GM23338 (cell line): ENCODE results near the gene DAPK2. TPM values are rescaled to one million over a fixed set of nuclear protein-coding genes. Genes with fewer than 3 reads are reported as not detected.

Source experiments
- ATAC-seq: fragments of 200-7000 bp; cut with Tn5 transposase; 3 replicates; pipeline ENCODE4 v1.9.1; 2020
- DNase-seq: peaks from one replicate; pipeline ENCODE4 v3.0.0-alpha.2; 2015; ENCODE audit warnings: low spot score
- H2AFZ ChIP-seq: fragments of 200-600 bp; sonication (generic); 2 replicates; pipeline ENCODE4 v1.8.0; 2016; ENCODE audit warnings: antibody characterized with exemption, mild to moderate bottlenecking, moderate library complexity
- H3F3A ChIP-seq: fragments of 200-600 bp; sonication (generic); replicated peaks from 2 replicates; pipeline ENCODE4 v1.8.0; 2017; ENCODE audit warnings: antibody characterized with exemption, mixed run types, low read depth
- H3K27ac ChIP-seq: fragments of 200-600 bp; sonication (generic); 2 replicates; pipeline ENCODE4 v1.6.1; 2016; ENCODE audit warnings: low read depth
- H3K27me3 ChIP-seq: fragments of 200-600 bp; sonication (generic); 2 replicates; pipeline ENCODE4 v1.8.0; 2016; ENCODE audit warnings: mild to moderate bottlenecking, mixed run types, moderate library complexity; ENCODE audit not compliant: insufficient read depth
- H3K36me3 ChIP-seq: fragments of 200-600 bp; sonication (generic); 2 replicates; pipeline ENCODE4 v1.8.0; 2016; ENCODE audit warnings: mild to moderate bottlenecking; ENCODE audit not compliant: insufficient read depth
- H3K4me1 ChIP-seq: fragments of 200-600 bp; sonication (generic); 2 replicates; pipeline ENCODE4 v1.8.0; 2016; ENCODE audit warnings: mild to moderate bottlenecking, moderate library complexity; ENCODE audit not compliant: insufficient read depth
- H3K4me2 ChIP-seq: fragments of 200-600 bp; sonication (generic); 2 replicates; pipeline ENCODE4 v1.7.1; 2017; ENCODE audit warnings: mixed run types
- H3K4me3 ChIP-seq: fragments of 200-600 bp; sonication (generic); 2 replicates; pipeline ENCODE4 v1.6.1; 2016; ENCODE audit warnings: mixed run types
- H3K79me2 ChIP-seq: fragments of 200-600 bp; sonication (generic); replicated peaks from 2 replicates; pipeline ENCODE4 v1.8.0; 2017; ENCODE audit warnings: mild to moderate bottlenecking; ENCODE audit not compliant: insufficient read depth
- H3K9me2 ChIP-seq: fragments of 200-600 bp; sonication (generic); 2 replicates; pipeline ENCODE4 v1.8.0; 2017; ENCODE audit not compliant: insufficient read depth
- H4K20me1 ChIP-seq: fragments of 200-600 bp; sonication (generic); replicated peaks from 2 replicates; pipeline ENCODE4 v1.8.0; 2017; ENCODE audit warnings: mild to moderate bottlenecking; ENCODE audit not compliant: insufficient read depth
- H3K27ac Mint-ChIP-seq: 2 replicates; pipeline ENCODE4 v1.8.0; 2020; ENCODE audit warnings: inconsistent platforms, mild to moderate bottlenecking, moderate library complexity, mixed read lengths
- H3K27me3 Mint-ChIP-seq: 3 replicates; pipeline ENCODE4 v1.8.0; 2022; ENCODE audit warnings: low read depth, mild to moderate bottlenecking, moderate library complexity, mixed read lengths, inconsistent platforms; ENCODE audit not compliant: insufficient read depth, poor library complexity
- H3K36me3 Mint-ChIP-seq: 3 replicates; pipeline ENCODE4 v1.8.0; 2021; ENCODE audit warnings: low read depth, mild to moderate bottlenecking, inconsistent platforms, moderate library complexity, mixed read lengths
- H3K4me1 Mint-ChIP-seq: 3 replicates; pipeline ENCODE4 v1.8.0; 2020; ENCODE audit warnings: mild to moderate bottlenecking, inconsistent platforms, mixed read lengths
- H3K4me3 Mint-ChIP-seq: 3 replicates; pipeline ENCODE4 v1.8.0; 2021; ENCODE audit warnings: moderate library complexity, mild to moderate bottlenecking, inconsistent platforms, mixed read lengths
- H3K9me3 Mint-ChIP-seq: 3 replicates; pipeline ENCODE4 v1.8.0; 2020; ENCODE audit warnings: moderate library complexity, mild to moderate bottlenecking, inconsistent platforms, mixed read lengths
- CTCF ChIP-seq, 2 experiments: fragments of 200-600 bp in 1 of 2; sonication (generic) in 1 of 2; conservative IDR thresholded peaks; 2 replicates each; pipeline versions ENCODE4 v1.5.1 to v1.6.1; 2016 to 2017; ENCODE audit warnings: antibody characterized with exemption in 2 of 2, low read depth in 2 of 2, mild to moderate bottlenecking in 2 of 2, moderate library complexity in 1 of 2
- ETS1 ChIP-seq: IDR thresholded peaks from 2 replicates; pipeline ENCODE4 v1.6.1; 2016; ENCODE audit warnings: antibody characterized with exemption
- EZH2phosphoT487 ChIP-seq: fragments of 200-600 bp; sonication (generic); IDR thresholded peaks from one replicate; pipeline ENCODE4 v1.8.1; 2018; ENCODE audit warnings: antibody characterized with exemption; ENCODE audit not compliant: unreplicated experiment
- JUNB ChIP-seq: IDR thresholded peaks from one replicate; pipeline ENCODE4 v1.6.1; 2016; ENCODE audit warnings: antibody characterized with exemption; ENCODE audit not compliant: unreplicated experiment
- NANOG ChIP-seq: IDR thresholded peaks from 2 replicates; pipeline ENCODE4 v1.6.1; 2016; ENCODE audit warnings: antibody characterized with exemption, borderline replicate concordance
- REST ChIP-seq: IDR thresholded peaks from one replicate; pipeline ENCODE4 v1.6.1; 2018; ENCODE audit warnings: antibody characterized with exemption; ENCODE audit not compliant: unreplicated experiment
- ZNF114 ChIP-seq: fragments of 250-450 bp; sonication (Bioruptor Pico); IDR thresholded peaks from 2 replicates; pipeline ENCODE4 v1.5.0; 2020; ENCODE audit warnings: mild to moderate bottlenecking, moderate library complexity
- polyA plus RNA-seq: library from polyadenylated mRNA; unstranded; fragments of >200 nt; fragmentation: Nextera tagmentation; extraction: Ambion mirVana; gene quantifications from 2 replicates; pipeline ENCODE4 v1.2.1, GENCODE V29; 2016
- total RNA-seq: library from RNA; depleted of rRNA; stranded (reverse); fragments of >200 nt; shearing (Covaris generic); gene quantifications from 2 replicates; pipeline ENCODE4 v1.2.3, GENCODE V29; 2014

DAPK2 gene
- total and polyA plus RNA-seq, 2 experiments from 2014 or later: 1.6 to 3.1 TPM

GRCh38 chr15:63981596-63982320, 64.5 kb downstream of the DAPK2 start (continued):
- TF ChIP-seq ETS1 (no peak), EZH2phosphoT487 (no peak), NANOG (no peak), ZNF114 (CRISPR knock-in tag) (no peak), REST (no peak), JUNB (no peak)

GRCh38 chr15:63979262-63979793, 67.0 kb downstream of the DAPK2 start:
- H4K20me1 ChIP-seq: no peaks in the 10 kb centered on the region
- ATAC-seq: no peak
- H3K79me2 ChIP-seq: no peaks in the 10 kb centered on the region
- H3K9me3 Mint-ChIP-seq: no peaks in the 10 kb centered on the region
- H3K27me3 Mint-ChIP-seq: peaks cover 6% of the 10 kb centered on the region
- peaks cover 17% of the 10 kb centered on the region for H3K4me1 Mint-ChIP-seq
- no peak overlapping the region for H2AFZ ChIP-seq
- no peak overlapping the region for H3K27ac ChIP-seq
- no peak overlapping the region for H3K4me3 Mint-ChIP-seq
- H3K4me2 ChIP-seq: no peak overlapping the region
- H3F3A ChIP-seq: no peaks in the 10 kb centered on the region
- H3K9me2 ChIP-seq: no peaks in the 10 kb centered on the region
- no peak overlapping the region for H3K27ac Mint-ChIP-seq
- H3K36me3 Mint-ChIP-seq: peaks cover 1% of the 10 kb centered on the region; the same call in 1 of the 3 replicates
- H3K36me3 ChIP-seq: no peaks in the 10 kb centered on the region
- H3K4me3 ChIP-seq: no peak overlapping the region
- no peaks in the 10 kb centered on the region for H3K27me3 ChIP-seq
- TF ChIP-seq CTCF (conservative IDR thresholded peaks at IDR 0.05; ENCODE audit: low read depth in 2 of 2): no peak
- DNase-seq: no peak
- H3K4me1 ChIP-seq: peaks cover 10% of the 10 kb centered on the region; the same call in 1 of the 2 replicates
